ENCODE data around the gene SPNS2. TPM values are rescaled to one million over a fixed set of nuclear protein-coding genes. Genes with fewer than 3 reads are reported as not detected.

The SPNS2 gene
- total RNA-seq, 2 donors from 2014 or later = 7.2 to 16.8 TPM

GRCh38 chr17:4583206-4583605, 84.5 kb downstream of the SPNS2 start:
- Histone ChIP-seq H3K4me3 (no peak overlapping the region), H3K36me3 (no peaks in the 10 kb centered on the region), H3K4me1 (peaks cover 0 to 42% of the 10 kb centered on the region in 2 donors), H3K27ac (no peak overlapping the region), H3K27me3 (no peaks in the 10 kb centered on the region), H3K9me3 (no peaks in the 10 kb centered on the region)
- no peak for DNase-seq (ENCODE audit: low spot score)
- TF ChIP-seq, protein P1, sequence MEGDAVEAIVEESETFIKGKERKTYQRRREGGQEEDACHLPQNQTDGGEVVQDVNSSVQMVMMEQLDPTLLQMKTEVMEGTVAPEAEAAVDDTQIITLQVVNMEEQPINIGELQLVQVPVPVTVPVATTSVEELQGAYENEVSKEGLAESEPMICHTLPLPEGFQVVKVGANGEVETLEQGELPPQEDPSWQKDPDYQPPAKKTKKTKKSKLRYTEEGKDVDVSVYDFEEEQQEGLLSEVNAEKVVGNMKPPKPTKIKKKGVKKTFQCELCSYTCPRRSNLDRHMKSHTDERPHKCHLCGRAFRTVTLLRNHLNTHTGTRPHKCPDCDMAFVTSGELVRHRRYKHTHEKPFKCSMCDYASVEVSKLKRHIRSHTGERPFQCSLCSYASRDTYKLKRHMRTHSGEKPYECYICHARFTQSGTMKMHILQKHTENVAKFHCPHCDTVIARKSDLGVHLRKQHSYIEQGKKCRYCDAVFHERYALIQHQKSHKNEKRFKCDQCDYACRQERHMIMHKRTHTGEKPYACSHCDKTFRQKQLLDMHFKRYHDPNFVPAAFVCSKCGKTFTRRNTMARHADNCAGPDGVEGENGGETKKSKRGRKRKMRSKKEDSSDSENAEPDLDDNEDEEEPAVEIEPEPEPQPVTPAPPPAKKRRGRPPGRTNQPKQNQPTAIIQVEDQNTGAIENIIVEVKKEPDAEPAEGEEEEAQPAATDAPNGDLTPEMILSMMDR (IDR thresholded peaks at IDR 0.05) = no peak

- no peak for DNase-seq (ENCODE audit: low spot score)
- peaks cover 0 to 46% of the 10 kb centered on the region in 2 donors for H3K4me1 ChIP-seq
- peak overlapping the region; percentile 49 to 64 for H3K4me3 ChIP-seq
- H3K27me3 ChIP-seq = no peaks in the 10 kb centered on the region
- TF ChIP-seq, protein P1 (IDR thresholded peaks at IDR 0.05) = peak in 1 of 2 donors; percentile 40
- no peaks in the 10 kb centered on the region for H3K9me3 ChIP-seq
- H3K27ac ChIP-seq = peak overlapping the region; percentile 59 to 85
- no peaks in the 10 kb centered on the region for H3K36me3 ChIP-seq
Measured at GRCh38 chr17:4583782-4584100, 85.1 kb downstream of the SPNS2 start.

- H3K4me3 ChIP-seq = peak within 1 kb of the TSS; percentile 49 to 64
- TF ChIP-seq, protein P1 (IDR thresholded peaks at IDR 0.05) = no peak
- peaks cover 0 to 52% of the 10 kb centered on the region in 2 donors for H3K4me1 ChIP-seq
- H3K9me3 ChIP-seq = no peaks in the 10 kb centered on the region
- peak within 1 kb of the TSS; percentile 59 to 85 for H3K27ac ChIP-seq
- H3K36me3 ChIP-seq = no peaks in the 10 kb centered on the region
- no peak for DNase-seq (ENCODE audit: low spot score)
- no peaks in the 10 kb centered on the region for H3K27me3 ChIP-seq
Measured at GRCh38 chr17:4584101-4584916, 85.6 kb downstream of the SPNS2 start, which contains the start of gene SMTNL2. TSS of gene SMTNL2 (plus strand) at chr17:4584529. CDS start at chr17:4584606, 77 bp downstream.

- Histone ChIP-seq H3K4me3 (peak overlapping the region; percentile 49 to 64), H3K4me1 (peaks cover 0 to 52% of the 10 kb centered on the region in 2 donors), H3K36me3 (no peaks in the 10 kb centered on the region), H3K27me3 (no peaks in the 10 kb centered on the region), H3K9me3 (no peaks in the 10 kb centered on the region), H3K27ac (peak overlapping the region in 1 of 2 donors; percentile 85)
- TF ChIP-seq, protein P1 (IDR thresholded peaks at IDR 0.05) = no peak
- no peak for DNase-seq (ENCODE audit: low spot score)
Measured at GRCh38 chr17:4584917-4585637, 86.4 kb downstream of the SPNS2 start.

- Histone ChIP-seq H3K4me3 (peak overlapping the region in 1 of 2 donors; percentile 64), H3K4me1 (peaks cover 0 to 53% of the 10 kb centered on the region in 2 donors), H3K27me3 (no peaks in the 10 kb centered on the region), H3K36me3 (no peaks in the 10 kb centered on the region), H3K9me3 (no peaks in the 10 kb centered on the region), H3K27ac (peak overlapping the region in 1 of 2 donors; percentile 85)
- TF ChIP-seq, protein P1 (IDR thresholded peaks at IDR 0.05) = no peak
- no peak for DNase-seq (ENCODE audit: low spot score)
Measured at GRCh38 chr17:4585638-4585994, 86.9 kb downstream of the SPNS2 start.

Measured in right atrium auricular region (tissue), 2 donors.